Activated CD4-positive, alpha-beta T cell treated with anti-CD3 and anti-CD28 coated beads, Interleukin-2, Interleukin-6, amounts not matched to agents 100 ng/mL and 50 ng/mL, durations not matched to agents 16 hours and 8 hours (primary cell): ENCODE data around the gene LTB4R.
A peak's percentile ranks its signal among the peaks of the same experiment; 100 is the strongest.

Source experiments
- DNase-seq: peaks from one replicate; pipeline ENCODE4 v3.0.0-alpha.2; 2020

The LTB4R gene

GRCh38 chr14:24304019-24304387 is 7.3 kb upstream of the LTB4R start:
- no peak for DNase-seq

GRCh38 chr14:24307156-24307574 is 4.1 kb upstream of the LTB4R start:
- no peak for DNase-seq

- peak; percentile 75 for DNase-seq
These were observed 3.5 kb upstream of the LTB4R start, which contains the start of gene CIDEB for GRCh38 chr14:24307575-24308341. TSS of gene CIDEB (minus strand) at chr14:24307977. CDS start at chr14:24307858, 119 bp downstream.

- DNase-seq, result no peak
These were observed 2.8 kb upstream of the LTB4R start for GRCh38 chr14:24308342-24309124.

- DNase-seq, result no peak
These were observed 1.6 kb upstream of the LTB4R start, which contains the start of gene LTB4R2 for GRCh38 chr14:24309538-24310264. TSS of gene LTB4R2 (plus strand) at chr14:24310140. CDS start at chr14:24310665, 525 bp downstream.

- DNase-seq, result no peak
These were observed 1.0 kb upstream of the LTB4R start for GRCh38 chr14:24310265-24310645.

GRCh38 chr14:24311837-24312615 is 724 bp downstream of the LTB4R start:
- DNase-seq, result peak; percentile 28

GRCh38 chr14:24312736-24313507 is 1.6 kb downstream of the LTB4R start:
- peak; percentile 72 for DNase-seq

- DNase-seq, result no peak
These were observed 2.6 kb downstream of the LTB4R start for GRCh38 chr14:24313913-24314312.

GRCh38 chr14:24314377-24315193 is 3.3 kb downstream of the LTB4R start:
- DNase-seq, result no peak

GRCh38 chr14:24315243-24315806 is 4.0 kb downstream of the LTB4R start:
- no peak for DNase-seq

GRCh38 chr14:24315807-24316596 is 4.7 kb downstream of the LTB4R start:
- DNase-seq, result no peak

- no peak for DNase-seq
These were observed 5.3 kb downstream of the LTB4R start for GRCh38 chr14:24316597-24316950.

- DNase-seq, result no peak
These were observed 6.0 kb downstream of the LTB4R start for GRCh38 chr14:24317141-24317928.

- DNase-seq, result no peak
These were observed 10.1 kb downstream of the LTB4R start for GRCh38 chr14:24321212-24321975.

GRCh38 chr14:24322672-24323071 is 11.4 kb downstream of the LTB4R start:
- DNase-seq, result no peak

GRCh38 chr14:24323341-24323740 is 12.0 kb downstream of the LTB4R start:
- DNase-seq, result no peak

- DNase-seq, result no peak
These were observed 12.7 kb downstream of the LTB4R start for GRCh38 chr14:24324024-24324423.
